Measurements from ENCODE around the gene RAB40C. TPM values are rescaled to one million over a fixed set of nuclear protein-coding genes. Genes with fewer than 3 reads are reported as not detected.
A peak's percentile ranks its signal among the peaks of the same experiment; 100 is the strongest.

Gene RAB40C
- total and polyA plus RNA-seq, 10 of the 15 experiments (the other 5 are each of a cell fraction or from before 2014, with no cell fraction given): 0.06 to 12.8 (median 4.6) TPM

DNA sequence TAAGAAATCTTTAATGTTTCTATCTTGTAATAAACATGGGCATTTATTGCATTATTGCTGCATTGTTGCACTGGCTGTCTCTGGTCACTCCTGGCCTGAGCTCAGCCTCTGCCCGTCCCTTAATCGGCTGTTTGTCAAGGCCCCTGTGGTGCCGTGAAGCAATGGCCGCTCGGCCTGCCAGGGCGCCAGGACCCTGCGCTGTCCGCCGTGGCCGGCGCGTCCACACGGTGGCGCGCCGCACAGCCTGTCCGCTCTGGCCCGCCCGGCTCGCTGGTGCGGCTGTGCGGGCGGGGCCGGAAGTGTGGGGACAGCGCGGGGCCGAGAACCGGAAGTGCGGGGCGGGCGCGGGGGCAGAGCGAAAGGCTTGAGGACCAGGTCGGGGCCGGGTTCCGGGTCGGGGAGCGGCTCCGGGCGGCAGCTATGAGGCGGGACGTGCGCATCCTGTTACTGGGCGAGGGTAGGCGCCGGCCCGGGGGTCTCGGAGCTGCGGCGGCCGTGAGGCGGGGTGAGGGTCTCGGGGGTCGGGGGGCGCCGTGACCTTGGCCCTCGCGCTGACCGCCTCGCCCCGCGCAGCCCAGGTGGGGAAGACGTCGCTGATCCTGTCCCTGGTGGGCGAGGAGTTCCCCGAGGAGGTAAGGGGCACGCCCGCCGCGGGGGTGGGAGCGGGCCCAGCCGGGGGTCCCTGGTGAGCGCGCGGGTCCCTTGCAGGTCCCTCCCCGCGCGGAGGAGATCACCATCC lies 78.1 kb downstream of the RAB40C start, which contains the start of gene RHOT2 (continued):
- TF ChIP-seq, protein P1, sequence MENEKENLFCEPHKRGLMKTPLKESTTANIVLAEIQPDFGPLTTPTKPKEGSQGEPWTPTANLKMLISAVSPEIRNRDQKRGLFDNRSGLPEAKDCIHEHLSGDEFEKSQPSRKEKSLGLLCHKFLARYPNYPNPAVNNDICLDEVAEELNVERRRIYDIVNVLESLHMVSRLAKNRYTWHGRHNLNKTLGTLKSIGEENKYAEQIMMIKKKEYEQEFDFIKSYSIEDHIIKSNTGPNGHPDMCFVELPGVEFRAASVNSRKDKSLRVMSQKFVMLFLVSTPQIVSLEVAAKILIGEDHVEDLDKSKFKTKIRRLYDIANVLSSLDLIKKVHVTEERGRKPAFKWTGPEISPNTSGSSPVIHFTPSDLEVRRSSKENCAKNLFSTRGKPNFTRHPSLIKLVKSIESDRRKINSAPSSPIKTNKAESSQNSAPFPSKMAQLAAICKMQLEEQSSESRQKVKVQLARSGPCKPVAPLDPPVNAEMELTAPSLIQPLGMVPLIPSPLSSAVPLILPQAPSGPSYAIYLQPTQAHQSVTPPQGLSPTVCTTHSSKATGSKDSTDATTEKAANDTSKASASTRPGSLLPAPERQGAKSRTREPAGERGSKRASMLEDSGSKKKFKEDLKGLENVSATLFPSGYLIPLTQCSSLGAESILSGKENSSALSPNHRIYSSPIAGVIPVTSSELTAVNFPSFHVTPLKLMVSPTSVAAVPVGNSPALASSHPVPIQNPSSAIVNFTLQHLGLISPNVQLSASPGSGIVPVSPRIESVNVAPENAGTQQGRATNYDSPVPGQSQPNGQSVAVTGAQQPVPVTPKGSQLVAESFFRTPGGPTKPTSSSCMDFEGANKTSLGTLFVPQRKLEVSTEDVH (IDR thresholded peaks at IDR 0.05; ENCODE audit: low read depth, partially characterized antibody): no peak
- TF ChIP-seq RFX5 (IDR thresholded peaks at IDR 0.05; ENCODE audit: low read depth, low read length) (no peak), TAF1 (IDR thresholded peaks at IDR 0.05; ENCODE audit: borderline replicate concordance, low read depth, low read length) (peak; percentile 77; the same call in 1 of the 2 replicates), POLR2AphosphoS2 (IDR thresholded peaks at IDR 0.05; ENCODE audit: low read depth, low read length) (peak; percentile 67; the same call in 1 of the 2 replicates), YY1 (IDR thresholded peaks at IDR 0.05; ENCODE audit: low read depth, low read length) (peak; percentile 97), RAD21 (IDR thresholded peaks at IDR 0.05; ENCODE audit: insufficient read depth, low read depth, low read length) (no peak), JUND (IDR thresholded peaks at IDR 0.05; ENCODE audit: low read depth, low read length) (no peak), SUZ12 (IDR thresholded peaks at IDR 0.05; ENCODE audit: unreplicated experiment) (no peak), SP1 (IDR thresholded peaks at IDR 0.05; ENCODE audit: low read depth, low read length) (peak; percentile 72), ZNF207 (IDR thresholded peaks at IDR 0.05; ENCODE audit: borderline replicate concordance) (peak; percentile 96), ZSCAN29 (IDR thresholded peaks at IDR 0.05) (peak; percentile 84), KLF5 (IDR thresholded peaks at IDR 0.05; ENCODE audit: partially characterized antibody) (peak; percentile 87), SMC3 (IDR thresholded peaks at IDR 0.05; ENCODE audit: borderline replicate concordance, low read length) (peak; percentile 34), ZNF24 (IDR thresholded peaks at IDR 0.05) (peak; percentile 90), NR2C1 (IDR thresholded peaks at IDR 0.05) (peak; percentile 86), POLR2A (IDR thresholded peaks at IDR 0.05; ENCODE audit: low read depth, low read length) (peak; percentile 95), CHD4 (IDR thresholded peaks at IDR 0.05) (no peak), KDM1A (IDR thresholded peaks at IDR 0.05; ENCODE audit: borderline replicate concordance) (no peak), NRF1 (conservative IDR thresholded peaks at IDR 0.05; ENCODE audit: low read depth, low read length) (no peak)
- TF ChIP-seq, protein P2, sequence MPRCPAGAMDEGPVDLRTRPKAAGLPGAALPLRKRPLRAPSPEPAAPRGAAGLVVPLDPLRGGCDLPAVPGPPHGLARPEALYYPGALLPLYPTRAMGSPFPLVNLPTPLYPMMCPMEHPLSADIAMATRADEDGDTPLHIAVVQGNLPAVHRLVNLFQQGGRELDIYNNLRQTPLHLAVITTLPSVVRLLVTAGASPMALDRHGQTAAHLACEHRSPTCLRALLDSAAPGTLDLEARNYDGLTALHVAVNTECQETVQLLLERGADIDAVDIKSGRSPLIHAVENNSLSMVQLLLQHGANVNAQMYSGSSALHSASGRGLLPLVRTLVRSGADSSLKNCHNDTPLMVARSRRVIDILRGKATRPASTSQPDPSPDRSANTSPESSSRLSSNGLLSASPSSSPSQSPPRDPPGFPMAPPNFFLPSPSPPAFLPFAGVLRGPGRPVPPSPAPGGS (IDR thresholded peaks at IDR 0.05; ENCODE audit: borderline replicate concordance, insufficient read depth, low read depth, low read length, poor library complexity, severe bottlenecking): peak; percentile 77
- TF ChIP-seq, protein P3, sequence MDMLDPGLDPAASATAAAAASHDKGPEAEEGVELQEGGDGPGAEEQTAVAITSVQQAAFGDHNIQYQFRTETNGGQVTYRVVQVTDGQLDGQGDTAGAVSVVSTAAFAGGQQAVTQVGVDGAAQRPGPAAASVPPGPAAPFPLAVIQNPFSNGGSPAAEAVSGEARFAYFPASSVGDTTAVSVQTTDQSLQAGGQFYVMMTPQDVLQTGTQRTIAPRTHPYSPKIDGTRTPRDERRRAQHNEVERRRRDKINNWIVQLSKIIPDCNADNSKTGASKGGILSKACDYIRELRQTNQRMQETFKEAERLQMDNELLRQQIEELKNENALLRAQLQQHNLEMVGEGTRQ (IDR thresholded peaks at IDR 0.05; ENCODE audit: borderline replicate concordance, low read depth, low read length): no peak
